Measurements from ENCODE around the gene OR4D10.
"Not testable (repeated sequence)": the region's sequence is repeated elsewhere in the genome, so short reads cannot be mapped to it uniquely, and the experiment has no call there.

The OR4D10 gene

GRCh38 chr11:59473015-59473414 lies at the start of gene OR4D10:
Gene OR4D10 (plus strand): TSS chr11:59473315. CDS start chr11:59477430, 4,115 bp downstream.
- no peak for DNase-seq

DNA sequence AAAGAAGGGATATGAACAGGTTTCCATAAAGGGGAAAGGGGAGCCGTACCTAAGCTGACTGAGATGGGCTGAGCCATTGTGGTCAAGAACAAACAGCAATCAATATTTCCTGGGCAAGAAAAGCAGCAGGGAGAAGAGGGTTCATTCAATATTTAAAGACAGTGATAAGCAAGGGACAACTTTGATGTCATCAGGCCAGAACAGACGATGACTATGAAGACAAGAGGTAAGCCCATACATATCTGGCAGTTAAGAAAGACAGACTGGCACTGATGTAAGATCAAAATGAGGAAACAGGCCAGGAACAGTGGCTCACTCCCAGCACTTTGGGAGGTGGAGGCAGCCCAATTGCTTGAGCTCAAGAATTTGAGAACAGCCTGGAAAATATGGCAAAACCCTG lies 49.3 kb upstream of the OR4D10 start:
- DNase-seq: no peak

DNA sequence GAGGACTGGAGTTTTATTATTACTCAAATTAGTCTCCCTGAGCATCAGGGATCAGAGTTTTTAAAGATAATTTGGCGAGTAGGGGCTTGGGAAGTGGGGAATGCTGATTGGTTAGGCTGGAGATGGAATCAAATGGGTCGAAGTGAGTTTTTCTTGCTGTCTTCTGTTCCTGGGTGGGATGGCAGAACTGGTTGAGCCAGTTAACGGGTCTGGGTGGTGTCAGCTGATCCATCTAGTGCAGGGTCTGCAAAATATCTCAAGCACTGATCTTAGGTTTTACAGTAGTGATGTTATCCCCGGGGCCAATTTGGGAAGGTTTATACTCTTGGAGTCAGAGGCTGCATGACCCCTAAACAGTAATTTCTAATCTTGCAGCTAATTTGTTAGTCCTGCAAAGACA lies 48.0 kb upstream of the OR4D10 start:
- DNase-seq: no peak

DNA sequence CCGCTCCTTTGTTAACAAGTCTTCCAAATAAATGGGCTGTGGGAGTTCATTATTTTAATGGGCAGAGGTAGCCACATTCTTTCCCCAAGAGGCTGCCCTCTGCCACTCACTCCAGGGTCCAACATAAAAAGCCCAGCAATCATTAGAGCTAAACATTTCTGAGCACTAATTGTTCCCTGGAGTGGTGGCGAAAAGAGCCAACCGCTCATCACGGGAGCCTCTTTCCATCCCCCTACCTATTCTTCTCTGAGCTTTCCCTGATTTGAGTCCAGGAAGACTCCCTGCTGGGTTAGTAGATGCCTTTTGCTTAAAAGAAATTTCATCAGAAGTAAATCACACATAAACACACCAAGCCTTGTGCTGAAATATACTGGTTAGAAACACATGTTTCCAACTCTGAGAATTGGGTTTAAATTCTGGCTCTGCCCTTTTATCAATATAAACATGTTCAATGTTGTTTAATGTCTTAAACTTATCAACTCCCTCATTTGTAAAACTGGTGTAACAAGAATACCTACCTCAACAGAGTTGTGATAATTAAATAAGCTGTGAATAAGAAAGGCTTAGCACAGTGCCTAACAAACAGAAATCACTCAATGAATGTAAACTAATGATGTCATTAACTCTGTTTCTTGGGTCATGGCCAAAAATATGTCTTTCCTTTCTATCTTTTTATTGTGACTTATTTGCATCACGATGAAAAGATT lies 46.6 kb upstream of the OR4D10 start, which contains the start of gene OR5A2:
TSS of gene OR5A2 (minus strand) at position 53 of the 707 bp plus-strand sequence. CDS start 3,460 bp downstream, outside the sequence.
- no peak for DNase-seq

- DNase-seq: no peak
Measured at GRCh38 chr11:59427068-59427382, 46.1 kb upstream of the OR4D10 start.

GRCh38 chr11:59429924-59430516 lies 43.1 kb upstream of the OR4D10 start:
- peak; percentile 3 for DNase-seq

GRCh38 chr11:59436169-59436568 lies 36.9 kb upstream of the OR4D10 start, which contains the start of gene OR5A1:
Gene OR5A1 (plus strand): TSS chr11:59436469. CDS start chr11:59443169, 6,700 bp downstream.
- DNase-seq: no peak

- DNase-seq: no peak
Measured at GRCh38 chr11:59437770-59438169, 35.3 kb upstream of the OR4D10 start.

GRCh38 chr11:59445624-59446023 lies 27.5 kb upstream of the OR4D10 start:
- DNase-seq: not testable (repeated sequence)

DNA sequence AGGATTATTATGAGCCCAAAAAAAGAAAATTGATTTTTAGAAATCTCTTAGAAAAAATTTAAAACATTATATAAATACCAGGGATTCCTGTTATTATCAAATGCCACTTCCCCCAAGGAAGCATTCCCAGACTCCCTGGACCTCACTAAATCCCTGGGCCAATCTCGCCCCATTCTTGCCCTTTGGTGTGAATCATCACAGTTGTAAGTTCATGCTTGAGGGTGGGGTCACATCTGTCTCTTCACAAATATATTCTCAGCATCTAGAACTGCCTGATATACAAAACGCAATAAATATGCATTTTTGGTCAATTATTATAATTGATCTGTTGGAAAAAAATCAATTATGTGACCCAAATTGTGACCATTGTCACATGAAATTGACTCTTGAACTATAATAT lies 24.6 kb upstream of the OR4D10 start:
- DNase-seq: no peak

DNA sequence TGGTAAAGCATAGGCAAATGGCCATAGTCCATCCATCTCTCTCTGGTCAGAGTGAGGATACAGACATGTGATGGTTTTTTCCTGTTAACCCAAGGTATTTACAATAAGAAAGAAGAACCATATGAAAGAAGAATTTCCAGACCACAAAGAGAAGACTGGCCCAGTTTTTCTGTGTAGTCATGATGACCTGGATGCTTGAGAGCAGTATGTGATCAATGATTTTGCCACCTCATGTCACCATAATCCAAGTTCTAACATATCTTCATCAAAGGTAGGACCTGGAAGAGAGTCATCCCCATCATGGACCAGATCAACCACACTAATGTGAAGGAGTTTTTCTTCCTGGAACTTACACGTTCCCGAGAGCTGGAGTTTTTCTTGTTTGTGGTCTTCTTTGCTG lies 16.5 kb upstream of the OR4D10 start, which contains the start of gene OR4D6:
TSS of gene OR4D6 (plus strand) at position 301 of the 400 bp plus-strand sequence. CDS start at position 301, 0 bp downstream.
- no peak for DNase-seq

- no peak for DNase-seq
Measured at GRCh38 chr11:59459916-59460315, 13.2 kb upstream of the OR4D10 start.

DNA sequence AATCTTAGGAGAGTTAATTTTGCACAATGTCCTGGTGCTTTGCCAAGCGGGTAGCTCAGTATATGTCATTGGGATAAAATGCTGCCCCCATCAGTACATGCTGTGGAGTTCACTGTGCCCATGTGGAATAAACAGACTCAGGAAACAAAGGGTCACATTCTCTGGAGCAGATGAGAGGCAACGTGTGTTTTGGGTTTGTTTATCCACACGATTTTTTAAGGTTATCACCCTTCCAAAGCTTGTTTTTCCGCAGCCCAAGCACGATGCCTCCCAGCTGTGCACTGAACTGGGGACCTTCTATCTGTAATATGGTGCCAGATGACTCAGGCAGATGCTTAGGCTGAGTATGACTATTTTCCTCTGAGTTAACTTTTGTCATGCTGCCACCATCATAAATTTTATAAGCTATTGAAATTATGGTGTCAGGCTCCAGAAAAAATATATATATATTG lies 9.9 kb upstream of the OR4D10 start:
- no peak for DNase-seq

- no peak for DNase-seq
Measured at GRCh38 chr11:59475176-59475575, 2.1 kb downstream of the OR4D10 start.

DNA sequence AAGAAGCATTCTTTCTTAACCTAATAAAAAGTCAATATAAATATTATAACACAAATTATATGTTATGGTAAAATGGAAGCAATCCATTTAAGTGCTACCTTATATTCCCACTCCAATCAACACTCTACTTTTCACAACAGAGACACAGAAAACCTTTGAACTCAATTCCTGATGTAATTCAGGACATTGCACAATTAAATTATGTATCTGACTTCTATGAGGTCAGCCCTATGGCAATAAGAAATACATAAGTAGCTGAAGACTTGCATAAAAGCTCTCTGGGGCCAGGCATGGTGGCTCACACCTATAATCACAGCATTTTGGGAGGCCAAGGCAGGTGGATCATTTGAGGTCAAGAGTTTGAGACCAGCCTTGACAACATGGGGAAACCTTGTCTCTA lies 6.8 kb downstream of the OR4D10 start:
- no peak for DNase-seq

DNA sequence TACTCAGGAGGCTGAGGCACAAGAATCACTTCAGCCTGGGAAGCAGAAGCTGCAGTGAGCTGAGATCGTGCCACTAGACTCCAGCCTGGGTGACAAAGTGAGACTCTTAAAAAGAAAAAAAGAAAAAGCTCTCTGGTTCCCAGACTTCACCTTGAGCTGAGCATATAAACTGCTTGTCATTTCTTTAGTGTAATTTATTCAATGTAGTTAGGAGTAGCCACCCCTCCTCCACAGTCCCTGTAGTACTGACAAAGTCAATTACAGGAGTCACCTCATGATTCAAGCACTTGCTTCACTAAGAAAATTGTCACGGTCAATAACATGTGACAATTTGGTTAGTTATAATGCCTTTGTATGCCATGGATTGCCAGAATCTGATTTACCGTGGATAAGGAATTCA lies 7.2 kb downstream of the OR4D10 start:
- no peak for DNase-seq

DNA sequence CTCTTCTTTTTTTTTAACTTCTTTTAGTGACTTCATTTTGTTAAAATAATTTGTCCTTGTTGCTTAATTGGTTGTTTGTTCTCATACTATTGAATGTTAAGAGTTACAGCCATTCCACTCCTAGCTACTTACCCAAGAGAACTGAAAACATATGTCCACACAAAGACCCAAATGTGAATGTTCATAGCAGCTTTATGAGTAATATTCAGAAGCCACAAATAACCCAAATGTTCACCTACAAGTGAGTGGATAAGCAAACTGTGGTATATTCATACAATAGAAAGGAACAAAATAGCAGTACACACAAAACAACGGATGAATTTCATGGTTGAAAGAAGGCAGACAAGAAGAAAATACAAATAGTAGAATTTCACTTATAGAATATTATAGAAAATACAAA lies 28.8 kb downstream of the OR4D10 start:
- DNase-seq: no peak

GRCh38 chr11:59503276-59503675 lies 30.2 kb downstream of the OR4D10 start, which contains the start of gene OR4D11:
Gene OR4D11 (plus strand): TSS chr11:59503576. CDS start chr11:59503576, 0 bp downstream.
- DNase-seq: no peak

GRCh38 chr11:59510941-59511589 lies 38.0 kb downstream of the OR4D10 start, which contains the start of gene OR4D9:
Gene OR4D9 (plus strand): TSS chr11:59511539. CDS start chr11:59514913, 3,374 bp downstream.
- no peak for DNase-seq

DNA sequence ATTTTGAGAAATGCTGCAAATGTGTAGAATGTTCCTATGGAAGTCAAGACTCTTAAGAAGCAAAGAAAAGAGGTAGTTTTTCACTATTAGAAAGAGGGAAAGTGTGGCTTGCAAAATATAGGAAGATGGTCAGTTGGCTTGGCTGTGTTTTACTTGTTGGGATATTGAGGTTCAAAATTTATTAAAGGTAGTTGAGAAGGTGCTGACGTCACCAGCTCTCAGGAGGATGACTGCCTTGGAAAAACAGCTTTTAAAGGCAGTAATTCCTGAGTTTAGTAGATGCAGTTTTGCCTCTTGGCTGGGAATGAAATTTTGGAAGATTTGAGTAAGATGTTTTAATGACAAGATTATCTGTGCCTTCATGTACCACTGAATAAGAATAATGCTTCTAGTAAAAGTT lies 38.6 kb downstream of the OR4D10 start:
- no peak for DNase-seq

- DNase-seq: not testable (repeated sequence)
Measured at GRCh38 chr11:59520139-59520538, 47.0 kb downstream of the OR4D10 start.

DNA sequence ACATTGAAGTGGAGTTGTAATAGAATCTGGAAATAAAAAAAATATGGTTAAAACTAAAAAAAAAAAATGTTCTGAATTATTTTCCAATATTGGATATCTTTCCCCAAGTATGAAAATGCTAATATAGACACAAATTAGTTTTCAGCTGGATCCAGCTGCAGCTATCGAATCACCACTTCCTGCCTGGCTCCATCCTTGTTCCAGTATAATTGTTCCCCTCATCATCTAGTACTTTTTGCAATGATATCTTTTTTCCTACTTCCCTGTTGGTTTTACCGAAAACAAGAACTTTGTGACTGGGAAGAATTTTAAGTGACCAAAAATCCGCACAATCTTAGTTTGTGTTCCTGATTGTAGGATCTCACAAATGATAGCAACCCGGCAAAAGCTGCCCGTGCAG lies 47.6 kb downstream of the OR4D10 start:
- DNase-seq: no peak

GRCh38 chr11:59523541-59523940 lies 50.4 kb downstream of the OR4D10 start:
- DNase-seq: no peak

DNA sequence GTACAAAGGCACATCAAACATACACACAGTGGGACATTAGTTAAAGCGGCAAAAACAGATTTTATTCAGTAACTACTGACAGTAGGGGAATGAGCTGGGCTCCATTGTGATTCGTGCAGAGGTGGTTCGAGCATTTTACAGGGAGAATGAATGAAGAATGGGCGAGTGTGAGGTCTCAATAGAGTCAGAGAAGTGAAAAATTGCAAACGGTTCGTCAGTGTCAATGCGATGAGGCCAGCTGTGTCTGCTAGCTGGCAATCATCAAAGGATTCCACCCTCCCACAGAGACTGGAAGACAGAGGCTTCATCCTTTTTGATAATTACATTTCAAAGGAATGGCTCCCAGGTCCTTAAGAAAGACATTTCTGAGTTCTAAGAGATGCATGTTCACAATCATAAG lies 55.6 kb downstream of the OR4D10 start:
- no peak for DNase-seq

All from DMS79 treated with DMSO at 0.1 percent for 48 hours (cell line).